ENCODE data around the gene STK10.

STK10 gene

GRCh38 chr5:172119921-172120688 is 67.9 kb downstream of the STK10 start:
- Histone ChIP-seq H3K27me3 (ENCODE audit: insufficient read depth, low read length, poor library complexity, severe bottlenecking) (no peaks in the 10 kb centered on the region), H3K79me2 (ENCODE audit: insufficient read depth, low read length) (peaks cover 17% of the 10 kb centered on the region; the same call in 1 of the 2 replicates), H3K9me3 (ENCODE audit: insufficient read depth, low read depth, low read length) (no peaks in the 10 kb centered on the region), H3K36me3 (ENCODE audit: insufficient read depth, low read length) (peaks cover 15% of the 10 kb centered on the region; the same call in 1 of the 2 replicates), H3F3A (ENCODE audit: low read depth) (no peaks in the 10 kb centered on the region), H3K4me3 (ENCODE audit: low read length, poor library complexity, severe bottlenecking) (no peak overlapping the region), H3K4me1 (ENCODE audit: insufficient read depth, low read length, poor library complexity, severe bottlenecking) (peaks cover 17% of the 10 kb centered on the region), H3K9me2 (replicated peaks; ENCODE audit: low read depth, low read length) (no peaks in the 10 kb centered on the region), H4K20me1 (ENCODE audit: insufficient read depth, low read length, poor library complexity, severe bottlenecking) (no peaks in the 10 kb centered on the region), H3K4me2 (ENCODE audit: low read depth, low read length, poor library complexity, severe bottlenecking) (no peak overlapping the region), H3K9ac (ENCODE audit: low read depth, low read length, poor library complexity, severe bottlenecking) (no peak overlapping the region), H2AFZ (ENCODE audit: low read length) (no peak overlapping the region)
- no peak for TF ChIP-seq EZH2phosphoT487 (IDR thresholded peaks at IDR 0.05; ENCODE audit: borderline replicate concordance)
- TF ChIP-seq, protein P1, sequence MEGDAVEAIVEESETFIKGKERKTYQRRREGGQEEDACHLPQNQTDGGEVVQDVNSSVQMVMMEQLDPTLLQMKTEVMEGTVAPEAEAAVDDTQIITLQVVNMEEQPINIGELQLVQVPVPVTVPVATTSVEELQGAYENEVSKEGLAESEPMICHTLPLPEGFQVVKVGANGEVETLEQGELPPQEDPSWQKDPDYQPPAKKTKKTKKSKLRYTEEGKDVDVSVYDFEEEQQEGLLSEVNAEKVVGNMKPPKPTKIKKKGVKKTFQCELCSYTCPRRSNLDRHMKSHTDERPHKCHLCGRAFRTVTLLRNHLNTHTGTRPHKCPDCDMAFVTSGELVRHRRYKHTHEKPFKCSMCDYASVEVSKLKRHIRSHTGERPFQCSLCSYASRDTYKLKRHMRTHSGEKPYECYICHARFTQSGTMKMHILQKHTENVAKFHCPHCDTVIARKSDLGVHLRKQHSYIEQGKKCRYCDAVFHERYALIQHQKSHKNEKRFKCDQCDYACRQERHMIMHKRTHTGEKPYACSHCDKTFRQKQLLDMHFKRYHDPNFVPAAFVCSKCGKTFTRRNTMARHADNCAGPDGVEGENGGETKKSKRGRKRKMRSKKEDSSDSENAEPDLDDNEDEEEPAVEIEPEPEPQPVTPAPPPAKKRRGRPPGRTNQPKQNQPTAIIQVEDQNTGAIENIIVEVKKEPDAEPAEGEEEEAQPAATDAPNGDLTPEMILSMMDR (conservative IDR thresholded peaks at IDR 0.05; ENCODE audit: low read length): no peak

DNA sequence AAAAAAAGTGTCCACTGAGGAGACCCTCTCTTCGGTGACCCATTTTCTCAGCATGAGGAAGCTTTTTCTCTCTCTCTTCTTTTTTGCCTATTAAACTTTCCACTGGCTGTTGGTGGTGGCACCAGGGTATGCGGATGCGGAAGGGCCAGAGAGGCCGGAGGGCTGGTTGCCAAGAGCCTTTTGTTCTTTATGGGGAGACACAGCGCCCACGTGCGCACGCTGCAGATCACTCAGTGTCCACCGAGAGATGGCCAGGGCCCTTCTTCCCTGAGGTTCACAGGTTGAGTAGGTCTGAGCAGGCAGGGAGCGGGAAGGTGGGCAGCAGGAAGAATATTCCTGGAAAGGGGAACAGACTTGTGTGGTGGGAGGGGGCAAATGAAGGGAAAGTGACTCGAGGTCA is 69.1 kb downstream of the STK10 start:
- H3K4me1 ChIP-seq (ENCODE audit: insufficient read depth, low read length, poor library complexity, severe bottlenecking): peaks cover 25% of the 10 kb centered on the region
- no peak overlapping the region for H3K4me2 ChIP-seq (ENCODE audit: low read depth, low read length, poor library complexity, severe bottlenecking)
- no peaks in the 10 kb centered on the region for H3K9me2 ChIP-seq (replicated peaks; ENCODE audit: low read depth, low read length)
- H3K27me3 ChIP-seq (ENCODE audit: insufficient read depth, low read length, poor library complexity, severe bottlenecking): no peaks in the 10 kb centered on the region
- H3K36me3 ChIP-seq (ENCODE audit: insufficient read depth, low read length): peaks cover 16% of the 10 kb centered on the region; the same call in 1 of the 2 replicates
- no peaks in the 10 kb centered on the region for H4K20me1 ChIP-seq (ENCODE audit: insufficient read depth, low read length, poor library complexity, severe bottlenecking)
- H3K79me2 ChIP-seq (ENCODE audit: insufficient read depth, low read length): peaks cover 22% of the 10 kb centered on the region; the same call in 1 of the 2 replicates
- no peak overlapping the region for H3K9ac ChIP-seq (ENCODE audit: low read depth, low read length, poor library complexity, severe bottlenecking)
- no peaks in the 10 kb centered on the region for H3K9me3 ChIP-seq (ENCODE audit: insufficient read depth, low read depth, low read length)
- H2AFZ ChIP-seq (ENCODE audit: low read length): no peak overlapping the region
- H3F3A ChIP-seq (ENCODE audit: low read depth): no peaks in the 10 kb centered on the region
- H3K4me3 ChIP-seq (ENCODE audit: low read length, poor library complexity, severe bottlenecking): no peak overlapping the region
- TF ChIP-seq EZH2phosphoT487 (IDR thresholded peaks at IDR 0.05; ENCODE audit: borderline replicate concordance): no peak
- TF ChIP-seq, protein P1 (conservative IDR thresholded peaks at IDR 0.05; ENCODE audit: low read length): no peak

GRCh38 chr5:172117977-172118701 is 69.9 kb downstream of the STK10 start:
- H3K9ac ChIP-seq (ENCODE audit: low read depth, low read length, poor library complexity, severe bottlenecking): no peak overlapping the region
- H3K9me2 ChIP-seq (replicated peaks; ENCODE audit: low read depth, low read length): no peaks in the 10 kb centered on the region
- no peak overlapping the region for H2AFZ ChIP-seq (ENCODE audit: low read length)
- H3F3A ChIP-seq (ENCODE audit: low read depth): no peaks in the 10 kb centered on the region
- H3K36me3 ChIP-seq (ENCODE audit: insufficient read depth, low read length): peaks cover 16% of the 10 kb centered on the region; the same call in 1 of the 2 replicates
- H3K4me2 ChIP-seq (ENCODE audit: low read depth, low read length, poor library complexity, severe bottlenecking): no peak overlapping the region
- H3K27me3 ChIP-seq (ENCODE audit: insufficient read depth, low read length, poor library complexity, severe bottlenecking): no peaks in the 10 kb centered on the region
- TF ChIP-seq, protein P1 (conservative IDR thresholded peaks at IDR 0.05; ENCODE audit: low read length): no peak
- TF ChIP-seq EZH2phosphoT487 (IDR thresholded peaks at IDR 0.05; ENCODE audit: borderline replicate concordance): no peak
- no peaks in the 10 kb centered on the region for H3K9me3 ChIP-seq (ENCODE audit: insufficient read depth, low read depth, low read length)
- H3K79me2 ChIP-seq (ENCODE audit: insufficient read depth, low read length): peaks cover 22% of the 10 kb centered on the region; the same call in 1 of the 2 replicates
- H3K4me1 ChIP-seq (ENCODE audit: insufficient read depth, low read length, poor library complexity, severe bottlenecking): peaks cover 32% of the 10 kb centered on the region
- H4K20me1 ChIP-seq (ENCODE audit: insufficient read depth, low read length, poor library complexity, severe bottlenecking): no peaks in the 10 kb centered on the region
- no peak overlapping the region for H3K4me3 ChIP-seq (ENCODE audit: low read length, poor library complexity, severe bottlenecking)
